Astrocyte (in vitro differentiated cells and primary cell): ENCODE measurements around the gene MORN1. TPM values are rescaled to one million over a fixed set of nuclear protein-coding genes. Genes with fewer than 3 reads are reported as not detected.

Source experiments
- DNase-seq: peaks from one replicate; pipeline ENCODE4 v3.0.0-alpha.2; 2010; ENCODE audit warnings: low read depth
- FAIRE-seq: peaks from 2 replicates; lab custom pipeline; 2011; peaks lifted over from hg19 to GRCh38; lab: Jason Lieb, UNC
- H2AFZ ChIP-seq: 2 replicates; pipeline ENCODE4 v1.6.0; 2012; ENCODE audit warnings: low read depth, low read length, inconsistent platforms
- H3K27ac ChIP-seq: 2 replicates; pipeline ENCODE4 v1.5.1; 2011; ENCODE audit warnings: low read depth, low read length, inconsistent platforms
- H3K27me3 ChIP-seq: 2 replicates; pipeline ENCODE4 v1.6.0; 2011; ENCODE audit warnings: low read length, inconsistent platforms; ENCODE audit not compliant: insufficient read depth
- H3K36me3 ChIP-seq: 2 replicates; pipeline ENCODE4 v1.5.1; 2011; ENCODE audit warnings: low read length, inconsistent platforms; ENCODE audit not compliant: insufficient read depth
- H3K4me1 ChIP-seq: 2 replicates; pipeline ENCODE4 v1.5.1; 2011; ENCODE audit warnings: low read length, inconsistent platforms; ENCODE audit not compliant: insufficient read depth
- H3K4me2 ChIP-seq: 2 replicates; pipeline ENCODE4 v1.6.0; 2012; ENCODE audit warnings: low read length, inconsistent platforms
- H3K4me3 ChIP-seq: 2 replicates; pipeline ENCODE4 v1.5.1; 2011; ENCODE audit warnings: low read depth, mild to moderate bottlenecking, low read length, inconsistent platforms; ENCODE audit not compliant: insufficient read depth
- H3K79me2 ChIP-seq: 2 replicates; pipeline ENCODE4 v1.6.0; 2012; ENCODE audit warnings: mild to moderate bottlenecking, low read length, inconsistent platforms; ENCODE audit not compliant: insufficient read depth
- H3K9ac ChIP-seq: 2 replicates; pipeline ENCODE4 v1.6.0; 2012; ENCODE audit warnings: mild to moderate bottlenecking, low read length, inconsistent platforms
- H3K9me3 ChIP-seq: 2 replicates; pipeline ENCODE4 v1.5.1; 2012; ENCODE audit warnings: low read depth, mild to moderate bottlenecking, low read length, inconsistent platforms; ENCODE audit not compliant: insufficient read depth
- H4K20me1 ChIP-seq: 2 replicates; pipeline ENCODE4 v1.6.0; 2012; ENCODE audit warnings: low read length, inconsistent platforms; ENCODE audit not compliant: insufficient read depth
- H3K27ac Mint-ChIP-seq: one replicate; pipeline ENCODE4 v1.8.0; 2021; ENCODE audit warnings: mild to moderate bottlenecking, mixed read lengths; ENCODE audit not compliant: unreplicated experiment
- H3K27me3 Mint-ChIP-seq: one replicate; pipeline ENCODE4 v1.8.0; 2021; ENCODE audit warnings: low read depth, mixed read lengths; ENCODE audit not compliant: unreplicated experiment
- H3K36me3 Mint-ChIP-seq: one replicate; pipeline ENCODE4 v1.8.0; 2021; ENCODE audit warnings: low read depth, mixed read lengths; ENCODE audit not compliant: unreplicated experiment
- H3K4me1 Mint-ChIP-seq: one replicate; pipeline ENCODE4 v1.8.0; 2021; ENCODE audit warnings: low read depth, mixed read lengths; ENCODE audit not compliant: unreplicated experiment
- H3K4me3 Mint-ChIP-seq: one replicate; pipeline ENCODE4 v1.8.0; 2021; ENCODE audit warnings: mild to moderate bottlenecking, moderate library complexity, mixed read lengths; ENCODE audit not compliant: unreplicated experiment
- H3K9me3 Mint-ChIP-seq: one replicate; pipeline ENCODE4 v1.8.0; 2021; ENCODE audit warnings: mild to moderate bottlenecking, mixed read lengths; ENCODE audit not compliant: unreplicated experiment
- EZH2 ChIP-seq: IDR thresholded peaks from 2 replicates; pipeline ENCODE4 v1.6.1; 2012; ENCODE audit warnings: mild to moderate bottlenecking, low read length, inconsistent platforms; ENCODE audit not compliant: insufficient read depth
- total RNA-seq: library from RNA; stranded (reverse); gene quantifications from 2 replicates; pipeline ENCODE4 v1.2.1, GENCODE V29; 2021
- TF ChIP-seq, protein P1 (sequence below): IDR thresholded peaks from 2 replicates; pipeline ENCODE4 v1.5.1; 2011; ENCODE audit warnings: low read depth, mild to moderate bottlenecking, inconsistent platforms, low read length, moderate library complexity; ENCODE audit not compliant: insufficient read depth

MORN1 gene
- total RNA-seq, 1 donor from 2014 or later, result 9.2 TPM

DNA sequence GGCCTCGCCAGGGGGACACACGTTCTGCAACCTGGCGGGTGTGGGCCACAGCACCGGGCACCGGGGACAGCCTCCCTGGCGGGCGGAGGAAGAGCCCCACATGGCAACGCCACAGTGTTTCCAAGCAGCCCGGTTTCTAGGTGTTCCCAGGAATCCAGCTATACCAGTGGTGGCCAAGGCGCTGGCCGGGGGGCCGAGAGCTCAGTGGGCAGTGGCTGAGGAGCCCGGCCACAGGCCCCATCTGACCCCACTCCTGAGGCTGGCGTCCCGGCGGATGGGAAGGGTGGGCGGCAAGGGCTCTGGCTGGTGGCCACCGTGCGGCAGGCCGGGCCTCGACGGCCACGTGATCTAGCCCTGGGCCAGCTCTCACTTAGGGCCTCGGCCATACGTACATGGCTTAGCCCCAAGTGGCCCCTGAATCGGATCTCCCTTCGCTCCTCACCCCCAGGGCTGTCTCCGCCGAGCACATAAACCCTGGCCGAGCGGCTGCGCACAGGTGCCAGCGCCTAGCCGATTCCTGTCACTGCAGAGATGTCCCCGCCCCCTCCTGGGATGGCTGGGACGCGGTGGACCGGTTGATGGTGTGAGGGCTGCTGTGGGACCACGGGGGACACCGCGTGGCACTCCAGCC is 68.7 kb downstream of the MORN1 start:
- H3K4me2 ChIP-seq, result peak overlapping the region; percentile 74
- Mint-ChIP-seq H3K36me3 (no peaks in the 10 kb centered on the region), H3K4me1 (peaks cover 3% of the 10 kb centered on the region), H3K4me3 (no peak overlapping the region), H3K27me3 (peaks cover 17% of the 10 kb centered on the region), H3K9me3 (peaks cover 3% of the 10 kb centered on the region), H3K27ac (no peak overlapping the region)
- no peaks in the 10 kb centered on the region for H3K79me2 ChIP-seq
- peak overlapping the region; percentile 38 for H2AFZ ChIP-seq
- FAIRE-seq (no peak), DNase-seq (peak; percentile 46)
- H3K27ac ChIP-seq, result peak overlapping the region; percentile 76
- H3K27me3 ChIP-seq, result no peaks in the 10 kb centered on the region
- H3K9me3 ChIP-seq, result no peaks in the 10 kb centered on the region
- H4K20me1 ChIP-seq, result no peaks in the 10 kb centered on the region
- no peaks in the 10 kb centered on the region for H3K36me3 ChIP-seq
- peaks cover 23% of the 10 kb centered on the region for H3K4me1 ChIP-seq
- H3K9ac ChIP-seq, result peak overlapping the region; percentile 82
- no peak overlapping the region for H3K4me3 ChIP-seq
- no peak for TF ChIP-seq EZH2
- TF ChIP-seq, protein P1, sequence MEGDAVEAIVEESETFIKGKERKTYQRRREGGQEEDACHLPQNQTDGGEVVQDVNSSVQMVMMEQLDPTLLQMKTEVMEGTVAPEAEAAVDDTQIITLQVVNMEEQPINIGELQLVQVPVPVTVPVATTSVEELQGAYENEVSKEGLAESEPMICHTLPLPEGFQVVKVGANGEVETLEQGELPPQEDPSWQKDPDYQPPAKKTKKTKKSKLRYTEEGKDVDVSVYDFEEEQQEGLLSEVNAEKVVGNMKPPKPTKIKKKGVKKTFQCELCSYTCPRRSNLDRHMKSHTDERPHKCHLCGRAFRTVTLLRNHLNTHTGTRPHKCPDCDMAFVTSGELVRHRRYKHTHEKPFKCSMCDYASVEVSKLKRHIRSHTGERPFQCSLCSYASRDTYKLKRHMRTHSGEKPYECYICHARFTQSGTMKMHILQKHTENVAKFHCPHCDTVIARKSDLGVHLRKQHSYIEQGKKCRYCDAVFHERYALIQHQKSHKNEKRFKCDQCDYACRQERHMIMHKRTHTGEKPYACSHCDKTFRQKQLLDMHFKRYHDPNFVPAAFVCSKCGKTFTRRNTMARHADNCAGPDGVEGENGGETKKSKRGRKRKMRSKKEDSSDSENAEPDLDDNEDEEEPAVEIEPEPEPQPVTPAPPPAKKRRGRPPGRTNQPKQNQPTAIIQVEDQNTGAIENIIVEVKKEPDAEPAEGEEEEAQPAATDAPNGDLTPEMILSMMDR, result no peak

GRCh38 chr1:2322065-2322571 is 69.2 kb downstream of the MORN1 start:
- peak overlapping the region; percentile 69 for H3K27ac Mint-ChIP-seq
- H3K4me3 ChIP-seq, result no peak overlapping the region
- H4K20me1 ChIP-seq, result no peaks in the 10 kb centered on the region
- no peaks in the 10 kb centered on the region for H3K9me3 ChIP-seq
- peaks cover 3% of the 10 kb centered on the region for H3K4me1 Mint-ChIP-seq
- peak overlapping the region; percentile 74 for H3K4me2 ChIP-seq
- peak overlapping the region; percentile 38 for H2AFZ ChIP-seq
- TF ChIP-seq EZH2, result no peak
- TF ChIP-seq, protein P1, result no peak
- H3K79me2 ChIP-seq, result no peaks in the 10 kb centered on the region
- no peaks in the 10 kb centered on the region for H3K27me3 ChIP-seq
- no peak for FAIRE-seq
- H3K27me3 Mint-ChIP-seq, result peaks cover 14% of the 10 kb centered on the region
- peak overlapping the region; percentile 82 for H3K9ac ChIP-seq
- no peak overlapping the region for H3K4me3 Mint-ChIP-seq
- peaks cover 23% of the 10 kb centered on the region for H3K4me1 ChIP-seq
- peak overlapping the region; percentile 76 for H3K27ac ChIP-seq
- H3K36me3 ChIP-seq, result no peaks in the 10 kb centered on the region
- no peaks in the 10 kb centered on the region for H3K36me3 Mint-ChIP-seq
- DNase-seq, result peak; percentile 87
- H3K9me3 Mint-ChIP-seq, result peaks cover 3% of the 10 kb centered on the region
